Upper lobe of left lung (tissue), 4 donors: ENCODE results near the gene ADCY7.

Experiments
- CTCF ChIP-seq, 6 experiments: fragments of 450-650 bp in 4 of 6; fragments of 200-600 bp in 2 of 6; sonication (generic) in 2 of 6; IDR thresholded peaks; one replicate each; pipeline ENCODE4 v1.5.1; 2016 to 2019; ENCODE audit warnings: antibody characterized with exemption in 6 of 6
- EP300 ChIP-seq, 4 donors: sonication (generic); formaldehyde crosslinking; IDR thresholded peaks; one replicate each; pipeline ENCODE4 v1.5.1; 2017; ENCODE audit warnings: antibody characterized with exemption in 4 of 4, control low read depth in 2 of 4
- POLR2A ChIP-seq, 4 donors: fragments of 450-650 bp; IDR thresholded peaks; one replicate each; pipeline ENCODE4 v1.5.1; 2016 to 2017; ENCODE audit warnings: antibody characterized with exemption in 4 of 4, mild to moderate bottlenecking in 2 of 4
- POLR2AphosphoS5 ChIP-seq, 2 donors: sonication (generic); formaldehyde crosslinking; IDR thresholded peaks; one replicate each; pipeline ENCODE4 v1.5.1; 2017; ENCODE audit warnings: antibody characterized with exemption in 2 of 2

DNA sequence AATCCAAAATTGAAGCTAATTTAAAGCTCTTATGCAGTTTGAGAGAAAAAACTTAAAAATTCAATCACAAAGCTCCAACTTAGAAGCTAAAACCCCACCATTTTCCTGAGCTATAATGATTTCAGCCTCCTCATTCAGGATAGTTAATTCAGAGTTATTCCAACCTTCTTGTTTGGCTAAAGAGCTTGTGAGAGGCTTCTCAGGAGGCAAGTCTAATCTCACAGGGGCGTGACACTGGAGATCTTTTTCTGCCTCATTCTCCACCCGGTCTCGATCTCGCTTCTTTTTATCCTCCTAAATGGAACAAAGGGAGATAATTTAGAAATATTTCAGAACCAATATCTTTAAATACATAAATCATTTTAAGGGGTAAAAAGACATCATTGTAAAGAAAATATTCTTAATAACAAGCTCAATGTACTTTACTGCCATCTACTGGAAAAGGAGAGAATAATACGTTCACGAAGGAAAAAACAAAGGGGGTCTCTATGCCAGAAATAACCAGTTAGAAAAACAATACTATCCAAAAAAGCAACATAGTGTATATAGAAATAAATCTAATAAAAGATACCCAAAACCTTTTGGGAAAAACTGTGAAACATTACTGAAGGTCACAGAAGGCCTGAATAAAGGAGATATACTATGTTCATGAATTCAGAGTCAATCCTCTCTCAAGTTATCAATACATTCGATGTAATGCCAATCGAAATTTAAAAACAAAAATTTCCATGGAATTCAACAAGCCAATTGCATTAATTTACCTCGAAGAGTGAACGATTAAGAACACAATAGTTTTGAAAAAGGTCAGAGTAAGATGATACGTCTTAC lies 88.5 kb downstream of the ADCY7 start:
- peak in 5 of 6 experiments; percentile 54 to 66 (median 55) for TF ChIP-seq CTCF (IDR thresholded peaks at IDR 0.05)
- no peak for TF ChIP-seq EP300 (IDR thresholded peaks at IDR 0.05)
- TF ChIP-seq POLR2A (IDR thresholded peaks at IDR 0.05): no peak
- no peak for TF ChIP-seq POLR2AphosphoS5 (IDR thresholded peaks at IDR 0.05)
